ENCODE results near the gene ZFC3H1. TPM values are rescaled to one million over a fixed set of nuclear protein-coding genes. Genes with fewer than 3 reads are reported as not detected.

The ZFC3H1 gene
- total and polyA plus RNA-seq, 2 of the 13 experiments (the other 11 are each of a cell fraction or from before 2014, with no cell fraction given): 17.1 to 38.3 TPM

DNA sequence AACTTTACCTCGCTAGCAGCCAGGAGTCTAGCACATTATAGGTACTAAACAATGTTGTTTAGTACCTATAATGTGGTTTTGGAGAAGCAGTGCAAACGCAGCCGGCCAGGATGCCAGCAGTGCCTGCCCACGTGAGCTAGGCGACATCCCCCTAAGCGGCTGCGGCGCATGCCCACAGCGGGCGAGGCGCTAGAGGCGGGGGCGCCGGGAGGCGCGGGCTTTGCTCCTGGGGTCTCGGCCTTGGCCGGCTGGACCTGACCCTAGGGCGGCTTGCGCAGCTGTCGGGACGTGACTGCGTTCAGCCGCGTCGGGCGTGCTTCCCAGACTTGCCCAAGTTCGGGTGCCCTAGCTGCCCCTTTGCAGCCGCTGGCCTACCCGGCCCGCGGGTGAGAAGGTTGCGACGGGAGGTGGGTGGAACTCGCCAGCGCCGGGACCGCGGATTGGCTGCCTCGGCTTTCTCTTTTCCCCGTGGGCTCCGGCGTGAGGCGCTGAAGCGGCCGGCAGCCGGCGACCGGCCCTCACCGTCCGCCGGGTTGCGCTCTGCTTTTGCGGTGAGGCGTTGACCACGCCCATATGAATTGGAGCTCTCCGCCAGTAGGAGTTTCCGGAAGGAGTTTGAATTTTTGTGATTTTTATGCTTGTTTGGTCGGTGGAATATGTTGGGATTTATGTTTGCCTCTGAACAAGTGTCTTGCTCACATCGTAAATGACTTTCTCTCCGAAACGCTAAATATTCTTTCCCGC, 22.4 kb upstream of the ZFC3H1 start, which contains the start of gene TMEM19 (continued):
- TF ChIP-seq, protein P1, sequence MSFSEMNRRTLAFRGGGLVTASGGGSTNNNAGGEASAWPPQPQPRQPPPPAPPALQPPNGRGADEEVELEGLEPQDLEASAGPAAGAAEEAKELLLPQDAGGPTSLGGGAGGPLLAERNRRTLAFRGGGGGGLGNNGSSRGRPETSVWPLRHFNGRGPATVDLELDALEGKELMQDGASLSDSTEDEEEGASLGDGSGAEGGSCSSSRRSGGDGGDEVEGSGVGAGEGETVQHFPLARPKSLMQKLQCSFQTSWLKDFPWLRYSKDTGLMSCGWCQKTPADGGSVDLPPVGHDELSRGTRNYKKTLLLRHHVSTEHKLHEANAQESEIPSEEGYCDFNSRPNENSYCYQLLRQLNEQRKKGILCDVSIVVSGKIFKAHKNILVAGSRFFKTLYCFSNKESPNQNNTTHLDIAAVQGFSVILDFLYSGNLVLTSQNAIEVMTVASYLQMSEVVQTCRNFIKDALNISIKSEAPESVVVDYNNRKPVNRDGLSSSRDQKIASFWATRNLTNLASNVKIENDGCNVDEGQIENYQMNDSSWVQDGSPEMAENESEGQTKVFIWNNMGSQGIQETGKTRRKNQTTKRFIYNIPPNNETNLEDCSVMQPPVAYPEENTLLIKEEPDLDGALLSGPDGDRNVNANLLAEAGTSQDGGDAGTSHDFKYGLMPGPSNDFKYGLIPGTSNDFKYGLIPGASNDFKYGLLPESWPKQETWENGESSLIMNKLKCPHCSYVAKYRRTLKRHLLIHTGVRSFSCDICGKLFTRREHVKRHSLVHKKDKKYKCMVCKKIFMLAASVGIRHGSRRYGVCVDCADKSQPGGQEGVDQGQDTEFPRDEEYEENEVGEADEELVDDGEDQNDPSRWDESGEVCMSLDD (CRISPR knock-in tag; IDR thresholded peaks at IDR 0.05; ENCODE audit: borderline replicate concordance): no peak; the same call in 1 of the 2 replicates
- TF ChIP-seq EP300 (IDR thresholded peaks at IDR 0.05; ENCODE audit: low read depth in 2 of 2, low read length in 2 of 2) (peak; percentile 15 to 54; a peak in 1 of 4 replicates), EP300 (CRISPR knock-in tag; IDR thresholded peaks at IDR 0.05; ENCODE audit: borderline replicate concordance) (peak; percentile 60; the same call in 1 of the 2 replicates), PRMT3 (CRISPR knock-in tag; IDR thresholded peaks at IDR 0.05; ENCODE audit: borderline replicate concordance, low read depth) (0 out of 2 replicates have a peak, but pooled peaks have one; percentile 36), KLF16 (CRISPR knock-in tag; IDR thresholded peaks at IDR 0.05) (peak in 1 of 2 experiments; percentile 78; a peak in 1 of 4 replicates), RFX5 (IDR thresholded peaks at IDR 0.05; ENCODE audit: low read depth, low read length) (0 out of 2 replicates have a peak, but pooled peaks have one; percentile 16), RARA (CRISPR knock-in tag; IDR thresholded peaks at IDR 0.05) (peak; percentile 89), SNAI1 (CRISPR knock-in tag; IDR thresholded peaks at IDR 0.05; ENCODE audit: borderline replicate concordance) (no peak), MBD4 (IDR thresholded peaks at IDR 0.05; ENCODE audit: borderline replicate concordance, low read length) (no peak), CCAR2 (optimal IDR thresholded peaks at IDR 0.05; ENCODE audit: low read depth, low read length) (no peak), SMAD9 (CRISPR knock-in tag; IDR thresholded peaks at IDR 0.05) (no peak), ZNF253 (CRISPR knock-in tag; IDR thresholded peaks at IDR 0.05; ENCODE audit: borderline replicate concordance) (no peak), SRY (CRISPR knock-in tag; IDR thresholded peaks at IDR 0.05) (peak; percentile 95), RNF2 (conservative IDR thresholded peaks at IDR 0.05; ENCODE audit: low read depth) (peak; percentile 85), IKZF1 (IDR thresholded peaks at IDR 0.05) (no peak), NPAS2 (CRISPR knock-in tag; IDR thresholded peaks at IDR 0.05; ENCODE audit: borderline replicate concordance) (no peak), ZFP37 (CRISPR knock-in tag; IDR thresholded peaks at IDR 0.05; ENCODE audit: borderline replicate concordance) (0 out of 2 replicates have a peak, but pooled peaks have one; percentile 49), REXO4 (CRISPR knock-in tag; IDR thresholded peaks at IDR 0.05; ENCODE audit: borderline replicate concordance) (no peak), FOSL2 (CRISPR knock-in tag; IDR thresholded peaks at IDR 0.05) (peak; percentile 62), XRCC5 (optimal IDR thresholded peaks at IDR 0.05; ENCODE audit: low read length) (peak; percentile 80), FOXP1 (IDR thresholded peaks at IDR 0.05) (no peak), FOXP1 (CRISPR knock-in tag; IDR thresholded peaks at IDR 0.05) (peak; percentile 14; the same call in 1 of the 2 replicates), HES4 (CRISPR knock-in tag; IDR thresholded peaks at IDR 0.05; ENCODE audit: borderline replicate concordance) (peak; percentile 85; the same call in 1 of the 2 replicates), FOXM1 (CRISPR knock-in tag; IDR thresholded peaks at IDR 0.05) (no peak), ZFP36L2 (CRISPR knock-in tag; IDR thresholded peaks at IDR 0.05) (no peak), ZSCAN29 (CRISPR knock-in tag; conservative IDR thresholded peaks at IDR 0.05) (0 out of 2 replicates have a peak, but pooled peaks have one; percentile 21), ZNF354B (CRISPR knock-in tag; IDR thresholded peaks at IDR 0.05) (peak; percentile 59; the same call in 1 of the 2 replicates), ZNF572 (CRISPR knock-in tag; IDR thresholded peaks at IDR 0.05) (no peak), SP140L (CRISPR knock-in tag; IDR thresholded peaks at IDR 0.05; ENCODE audit: borderline replicate concordance) (peak; percentile 86; the same call in 1 of the 2 replicates)
- TF ChIP-seq, protein P2, sequence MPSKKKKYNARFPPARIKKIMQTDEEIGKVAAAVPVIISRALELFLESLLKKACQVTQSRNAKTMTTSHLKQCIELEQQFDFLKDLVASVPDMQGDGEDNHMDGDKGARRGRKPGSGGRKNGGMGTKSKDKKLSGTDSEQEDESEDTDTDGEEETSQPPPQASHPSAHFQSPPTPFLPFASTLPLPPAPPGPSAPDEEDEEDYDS (CRISPR knock-in tag; IDR thresholded peaks at IDR 0.05): peak; percentile 51; the same call in 1 of the 2 replicates

Data from HepG2 (cell line).